ENCODE data around the gene LRRC57. TPM values are rescaled to one million over a fixed set of nuclear protein-coding genes. Genes with fewer than 3 reads are reported as not detected.

LRRC57 gene
- total RNA-seq, 2 donors from 2014 or later, result 18.7 to 21.4 TPM

DNA sequence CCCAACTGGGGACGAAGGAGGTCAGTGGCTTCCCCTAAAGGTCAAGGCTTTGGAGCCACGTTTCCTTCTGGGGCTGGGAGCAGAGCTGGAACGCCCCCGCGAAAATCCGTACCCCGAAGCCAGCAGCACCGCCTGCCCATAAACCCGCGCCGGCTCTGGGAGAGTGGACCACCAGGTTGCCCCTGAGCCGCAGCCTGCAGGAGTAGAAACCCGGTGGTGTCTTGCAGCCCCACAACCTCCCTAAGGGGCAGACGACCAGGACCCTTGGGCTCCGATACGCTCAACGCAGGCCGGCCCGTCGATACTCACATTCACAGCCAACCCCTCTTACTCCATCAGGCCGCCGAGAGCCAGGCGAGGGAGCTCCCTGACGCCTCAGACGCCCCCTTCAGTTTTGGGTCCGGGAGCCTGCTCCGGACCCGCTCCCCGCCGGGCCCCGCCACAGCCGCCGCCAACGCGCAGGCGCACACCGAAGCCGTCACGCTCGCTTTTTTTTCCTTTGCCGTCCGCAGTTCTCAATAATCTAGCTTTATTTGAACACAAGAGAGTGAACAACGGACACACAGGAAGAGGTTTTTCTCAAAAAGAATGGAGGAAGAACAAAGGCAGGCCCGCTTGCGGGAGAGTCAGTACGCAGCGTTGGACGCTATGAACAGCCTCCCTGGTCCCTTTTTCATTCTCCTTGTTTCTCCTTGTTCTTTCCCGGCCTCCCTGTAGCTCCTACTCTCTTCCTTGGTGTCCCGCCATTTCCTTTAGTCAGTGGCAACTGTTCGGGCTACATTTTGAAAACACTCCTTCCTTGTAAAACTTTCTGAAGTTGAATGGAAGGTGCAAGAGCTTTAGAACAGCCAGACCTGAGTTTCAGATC, 57.7 kb downstream of the LRRC57 start, which contains the start of gene ZNF106:
Gene ZNF106 (minus strand): TSS at position 471 of the 868 bp plus-strand sequence. CDS start 18,852 bp downstream, outside the sequence.
- H3K9me3 Mint-ChIP-seq, result no peaks in the 10 kb centered on the region
- peak; percentile 61 for ATAC-seq (replicated peaks)
- peak within 1 kb of the TSS; percentile 100 for H3K4me3 Mint-ChIP-seq
- peaks cover 35% of the 10 kb centered on the region for H3K36me3 Mint-ChIP-seq (ENCODE audit: low read depth)
- H3K27ac Mint-ChIP-seq, result peak within 1 kb of the TSS; percentile 99
- H3K4me1 Mint-ChIP-seq, result peaks cover 33% of the 10 kb centered on the region
- H3K27me3 Mint-ChIP-seq, result no peaks in the 10 kb centered on the region

GRCh38 chr15:42490291-42490670, 58.3 kb downstream of the LRRC57 start:
- Mint-ChIP-seq H3K27ac (peak overlapping the region; percentile 99), H3K27me3 (no peaks in the 10 kb centered on the region), H3K9me3 (no peaks in the 10 kb centered on the region), H3K4me1 (peaks cover 27% of the 10 kb centered on the region), H3K36me3 (ENCODE audit: low read depth) (peaks cover 29% of the 10 kb centered on the region), H3K4me3 (peak overlapping the region; percentile 100)
- no peak for ATAC-seq (replicated peaks)

Other genes starting within 250 kb of the LRRC57 start
- gene CAPN3, start 189.3 kb downstream of the LRRC57 start, total RNA-seq, result 1 to 10 TPM; 3.2 to 4.6 TPM
- 10 to 100 TPM; 55.1 to 58.1 TPM for gene ZNF106, start 57.7 kb downstream of the LRRC57 start, total RNA-seq
- 10 to 100 TPM; 48.4 to 58.8 TPM for gene SNAP23, start 53.2 kb downstream of the LRRC57 start, total RNA-seq
- 10 to 100 TPM; 43.4 to 61.7 TPM for gene HAUS2, start within 50 bp of the LRRC57 start, total RNA-seq
- 10 to 100 TPM in 1 of 2 donors, 1 to 10 TPM in 1; 9.5 to 10.9 TPM for gene STARD9, start 26.8 kb upstream of the LRRC57 start, total RNA-seq
- 10 to 100 TPM; 20.4 to 23.7 TPM for gene CDAN1, start 188.3 kb upstream of the LRRC57 start, total RNA-seq